Common myeloid progenitor, CD34-positive (primary cell): ENCODE measurements around the gene ZBTB7C.
A peak's percentile ranks its signal among the peaks of the same experiment; 100 is the strongest.

Experiments
- CTCF ChIA-PET: fragments of 350-600 bp; sonication (Branson Sonifier 250); formaldehyde crosslinking; loops from one replicate; lab custom pipeline; 2021; ENCODE audit warnings: antibody characterized with exemption; lab: Charles Lee
- POLR2A ChIA-PET: fragments of 350-600 bp; sonication (Branson Sonifier 250); formaldehyde crosslinking; loops from one replicate; lab custom pipeline; 2021; ENCODE audit warnings: antibody characterized with exemption; lab: Charles Lee
- DNase-seq, 3 donors: peaks; one replicate each; pipeline versions ENCODE4 v3.0.0 to v3.0.0-alpha.2; 2013
- H3K27ac ChIP-seq, 2 experiments: 1 replicate in 1 of 2; 2 replicates in 1 of 2; pipeline ENCODE4 v1.7.0; 2013; ENCODE audit warnings: inconsistent platforms in 2 of 2, low read length in 2 of 2, mild to moderate bottlenecking in 2 of 2, low read depth in 1 of 2, moderate library complexity in 1 of 2; ENCODE audit not compliant: severe bottlenecking in 2 of 2, insufficient read depth in 1 of 2, poor library complexity in 1 of 2
- H3K27me3 ChIP-seq, 5 experiments: replicated peaks in 2 of 5; 1 replicate in 3 of 5; 2 replicates in 2 of 5; pipeline versions ENCODE4 v1.6.1 to v1.7.0; 2013; ENCODE audit warnings: low read length in 4 of 5, mild to moderate bottlenecking in 2 of 5, moderate library complexity in 2 of 5, inconsistent platforms in 1 of 5; ENCODE audit not compliant: insufficient read depth in 5 of 5, control insufficient read depth in 4 of 5
- H3K36me3 ChIP-seq, 4 experiments: 1 replicate in 2 of 4; 2 replicates in 2 of 4; pipeline versions ENCODE4 v1.6.1 to v1.7.0; 2013; ENCODE audit warnings: low read length in 3 of 4, control low read depth in 1 of 4, mild to moderate bottlenecking in 1 of 4; ENCODE audit not compliant: control insufficient read depth in 4 of 4, insufficient read depth in 4 of 4
- H3K4me1 ChIP-seq, 4 experiments: 1 replicate in 3 of 4; 2 replicates in 1 of 4; pipeline versions ENCODE4 v1.6.1 to v1.7.1; 2013; ENCODE audit warnings: low read length in 3 of 4, mild to moderate bottlenecking in 3 of 4, control low read depth in 1 of 4, inconsistent platforms in 1 of 4, moderate library complexity in 1 of 4; ENCODE audit not compliant: control insufficient read depth in 4 of 4, insufficient read depth in 4 of 4; ENCODE audit errors: control extremely low read depth in 1 of 4
- H3K4me3 ChIP-seq, 7 experiments: 1 replicate in 4 of 7; 2 replicates in 3 of 7; pipeline versions ENCODE4 v1.5.1 to v1.7.0; 2013; ENCODE audit warnings: mild to moderate bottlenecking in 7 of 7, low read length in 6 of 7, moderate library complexity in 6 of 7, inconsistent platforms in 2 of 7, low read depth in 2 of 7, control low read depth in 1 of 7; ENCODE audit not compliant: insufficient read depth in 4 of 7, control insufficient read depth in 1 of 7; ENCODE audit errors: extremely low read depth in 1 of 7
- H3K9me3 ChIP-seq, 5 experiments: 1 replicate in 4 of 5; 2 replicates in 1 of 5; pipeline versions ENCODE4 v1.6.1 to v1.7.1; 2013; ENCODE audit warnings: low read length in 4 of 5, mild to moderate bottlenecking in 2 of 5, inconsistent platforms in 1 of 5, low read depth in 1 of 5, moderate library complexity in 1 of 5; ENCODE audit not compliant: control insufficient read depth in 4 of 5, insufficient read depth in 2 of 5; ENCODE audit errors: control extremely low read depth in 1 of 5
- WGBS: methylation state at CpG from one replicate; pipeline ENCODE4 v1.1.5; 2013; ENCODE audit not compliant: insufficient coverage; 5-methylcytosine and 5-hydroxymethylcytosine counted together

Gene ZBTB7C

DNA sequence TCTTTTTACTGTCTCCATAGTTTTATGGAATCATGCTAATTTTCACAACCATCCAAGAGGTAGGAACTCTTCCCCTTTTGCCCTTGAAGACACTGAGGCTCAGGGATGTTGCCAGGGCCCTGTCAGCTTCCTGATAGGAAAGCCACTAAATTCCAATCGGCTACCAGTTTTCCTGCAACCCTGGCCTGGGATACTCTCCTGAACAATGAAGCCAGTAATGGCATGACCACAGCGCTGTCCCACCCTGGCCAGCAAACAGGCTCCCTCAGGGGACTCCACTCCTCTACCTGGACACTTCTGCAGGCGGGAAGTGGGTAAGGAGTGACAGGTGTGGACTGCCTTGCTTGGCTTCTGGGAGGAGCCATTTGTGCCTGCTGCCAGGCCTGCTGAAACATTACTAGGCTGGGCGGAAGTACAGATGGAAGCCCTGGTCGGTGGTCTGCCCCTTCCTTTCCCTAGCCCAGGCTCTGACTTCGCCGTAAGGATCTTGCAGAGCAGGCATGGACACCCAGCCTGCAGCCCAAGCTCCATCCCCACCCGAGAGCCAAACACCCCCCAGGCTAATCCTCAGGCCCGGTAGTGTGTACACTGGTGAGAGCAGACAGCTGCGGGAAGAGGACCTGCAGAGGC is 400.0 kb downstream of the ZBTB7C start:
- H3K27ac ChIP-seq: no peak overlapping the region
- H3K36me3 ChIP-seq: no peaks in the 10 kb centered on the region
- H3K27me3 ChIP-seq: peaks cover 0 to 12% (median 2%) of the 10 kb centered on the region in 5 experiments
- POLR2A ChIA-PET: no interaction called here
- peaks cover 0 to 4% (median 0%) of the 10 kb centered on the region in 5 experiments for H3K9me3 ChIP-seq
- WGBS: 92% methylated on average over 10 of the region's 10 CpGs
- peak overlapping the region in 1 of 7 experiments; percentile 70 for H3K4me3 ChIP-seq
- DNase-seq: no peak
- H3K4me1 ChIP-seq: peaks cover 2 to 20% (median 8%) of the 10 kb centered on the region in 4 experiments
- CTCF ChIA-PET: interaction anchor here (0.6 to 3.2 kb wide), 4 partner anchors 10 to 74 kb away, joined by 3 to 13 read pairs (median 4); no protein-coding TSS in a partner anchor

DNA sequence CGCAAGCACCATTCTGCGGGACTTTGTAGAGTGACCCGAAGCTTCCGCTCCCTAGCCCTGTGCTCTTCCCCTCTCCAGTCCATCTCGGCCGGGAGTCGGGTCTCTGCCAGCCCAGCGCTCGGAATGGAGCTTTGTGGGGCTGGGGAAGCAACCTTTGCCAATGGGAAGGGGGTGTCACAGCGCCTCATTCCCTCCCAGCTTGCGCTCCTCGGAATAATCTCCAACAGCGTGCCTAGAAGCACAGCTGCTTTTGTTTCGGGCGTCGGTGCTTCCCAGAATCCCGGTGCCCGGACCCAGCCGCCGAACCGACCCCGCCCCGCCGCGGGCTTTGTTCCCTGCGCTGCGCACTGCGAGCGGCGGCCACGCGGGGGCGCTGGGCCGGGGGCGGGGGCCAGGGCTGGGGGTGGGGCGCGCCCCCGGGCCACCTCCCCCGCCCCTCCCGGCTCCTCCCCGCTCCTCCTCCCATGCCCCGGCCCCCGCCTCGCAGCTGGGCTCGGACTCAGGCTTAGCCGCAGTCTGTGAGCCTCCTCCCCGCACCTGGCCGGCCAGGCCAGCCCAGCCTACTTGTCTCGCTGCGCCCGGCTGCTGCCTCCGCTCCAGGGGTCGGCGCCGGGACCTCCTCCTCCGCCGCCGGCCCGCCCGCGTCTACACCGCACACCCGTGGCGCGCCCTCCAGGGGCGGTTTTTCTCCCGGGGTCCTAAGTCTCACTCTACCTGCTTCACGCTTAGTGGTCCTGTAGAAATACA is 401.1 kb downstream of the ZBTB7C start:
- H3K4me1 ChIP-seq: peaks cover 2 to 29% (median 14%) of the 10 kb centered on the region in 4 experiments
- POLR2A ChIA-PET: no interaction called here
- WGBS: 7% methylated on average over 41 of the region's 68 CpGs

GRCh38 chr18:48007381-48007780 is 401.8 kb downstream of the ZBTB7C start:
- H3K27me3 ChIP-seq: peaks cover 0 to 12% (median 2%) of the 10 kb centered on the region in 5 experiments
- no peak for DNase-seq
- no peak overlapping the region for H3K27ac ChIP-seq
- ChIA-PET CTCF (interaction anchor here (0.8 to 3.2 kb wide), 11 partner anchors 8 to 235 kb away, joined by 3 to 13 read pairs (median 4); no protein-coding TSS in a partner anchor), POLR2A (no interaction called here)
- H3K9me3 ChIP-seq: peaks cover 0 to 4% (median 0%) of the 10 kb centered on the region in 5 experiments
- over 99% methylated on average over 10 of the region's 10 CpGs for WGBS
- H3K36me3 ChIP-seq: no peaks in the 10 kb centered on the region
- peaks cover 2 to 27% (median 14%) of the 10 kb centered on the region in 4 experiments for H3K4me1 ChIP-seq
- peak overlapping the region in 2 of 7 experiments; percentile 68 to 78 for H3K4me3 ChIP-seq

More for the DNA sequence above, 401.1 kb downstream of the ZBTB7C start:
- DNase-seq: peak; percentile 41 to 69 (median 55)
- Histone ChIP-seq H3K36me3 (no peaks in the 10 kb centered on the region), H3K27ac (no peak overlapping the region), H3K4me3 (peak overlapping the region; percentile 24 to 78 (median 65)), H3K27me3 (peaks cover 0 to 12% (median 2%) of the 10 kb centered on the region in 5 experiments), H3K9me3 (peaks cover 0 to 4% (median 0%) of the 10 kb centered on the region in 5 experiments)
- CTCF ChIA-PET: interaction anchor here (0.9 to 3.2 kb wide), 9 partner anchors 9 to 38 kb away, joined by 3 to 13 read pairs (median 5); no protein-coding TSS in a partner anchor

DNA sequence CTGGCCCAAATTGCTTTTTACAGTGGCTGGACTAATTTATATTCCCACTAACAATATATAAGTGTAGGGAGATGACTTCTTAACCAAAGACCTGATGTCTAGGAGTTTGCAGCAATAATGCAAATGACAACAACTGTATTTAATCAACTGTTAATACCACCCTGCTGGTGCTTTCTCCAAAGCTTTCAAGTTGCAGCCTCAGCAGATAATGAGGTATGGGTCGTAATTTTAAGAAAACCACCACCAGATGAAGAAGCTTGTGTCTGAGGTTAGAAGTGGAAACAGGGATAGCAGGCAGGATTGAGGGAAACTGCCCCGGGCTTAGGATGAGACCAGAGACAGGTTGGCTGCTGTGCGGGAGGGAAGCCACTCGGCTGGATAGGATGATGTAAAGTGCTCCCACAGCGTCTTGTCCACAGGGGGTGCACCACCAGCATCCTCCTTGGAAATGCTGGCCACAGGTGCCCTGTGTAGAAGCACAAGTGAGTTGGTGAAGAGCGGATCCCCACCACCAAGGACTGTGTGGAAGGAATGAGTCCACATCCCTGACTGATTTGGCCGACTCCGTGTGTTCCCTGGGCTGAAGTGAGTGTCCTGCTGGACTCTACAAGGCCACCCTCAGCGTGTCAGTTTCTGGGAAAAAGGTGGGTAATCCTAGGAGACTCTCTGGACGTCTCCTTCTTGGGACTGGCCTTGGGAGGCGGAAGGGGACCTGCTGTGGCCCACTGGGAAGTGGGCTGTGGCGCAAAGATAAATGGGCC is 402.6 kb downstream of the ZBTB7C start:
- Histone ChIP-seq H3K36me3 (no peaks in the 10 kb centered on the region), H3K27ac (no peak overlapping the region), H3K9me3 (peaks cover 0 to 4% (median 0%) of the 10 kb centered on the region in 5 experiments), H3K27me3 (peaks cover 0 to 12% (median 2%) of the 10 kb centered on the region in 5 experiments), H3K4me3 (no peak overlapping the region), H3K4me1 (peaks cover 2 to 23% (median 14%) of the 10 kb centered on the region in 4 experiments)
- ChIA-PET POLR2A (no interaction called here), CTCF (interaction anchor here (0.7 to 3.2 kb wide), 8 partner anchors 8 to 234 kb away, joined by 3 to 13 read pairs (median 4); no protein-coding TSS in a partner anchor)
- DNase-seq: no peak
- WGBS: 96% methylated on average over 9 of the region's 12 CpGs

- Histone ChIP-seq H3K4me1 (peaks cover 9 to 38% (median 23%) of the 10 kb centered on the region in 4 experiments), H3K27ac (no peak overlapping the region), H3K9me3 (no peaks in the 10 kb centered on the region), H3K36me3 (no peaks in the 10 kb centered on the region), H3K4me3 (no peak overlapping the region), H3K27me3 (peaks cover 0 to 11% (median 2%) of the 10 kb centered on the region in 5 experiments)
- CTCF ChIA-PET: interaction anchor here (0.7 to 2.2 kb wide), 3 partner anchors 15 to 126 kb away, joined by 3 to 6 read pairs (median 4); no protein-coding TSS in a partner anchor
- POLR2A ChIA-PET: no interaction called here
- WGBS: no CpG with 5 or more reads among the region's 2 CpGs
- DNase-seq: no peak
Observed at GRCh38 chr18:48004577-48004976, 404.6 kb downstream of the ZBTB7C start.

DNA sequence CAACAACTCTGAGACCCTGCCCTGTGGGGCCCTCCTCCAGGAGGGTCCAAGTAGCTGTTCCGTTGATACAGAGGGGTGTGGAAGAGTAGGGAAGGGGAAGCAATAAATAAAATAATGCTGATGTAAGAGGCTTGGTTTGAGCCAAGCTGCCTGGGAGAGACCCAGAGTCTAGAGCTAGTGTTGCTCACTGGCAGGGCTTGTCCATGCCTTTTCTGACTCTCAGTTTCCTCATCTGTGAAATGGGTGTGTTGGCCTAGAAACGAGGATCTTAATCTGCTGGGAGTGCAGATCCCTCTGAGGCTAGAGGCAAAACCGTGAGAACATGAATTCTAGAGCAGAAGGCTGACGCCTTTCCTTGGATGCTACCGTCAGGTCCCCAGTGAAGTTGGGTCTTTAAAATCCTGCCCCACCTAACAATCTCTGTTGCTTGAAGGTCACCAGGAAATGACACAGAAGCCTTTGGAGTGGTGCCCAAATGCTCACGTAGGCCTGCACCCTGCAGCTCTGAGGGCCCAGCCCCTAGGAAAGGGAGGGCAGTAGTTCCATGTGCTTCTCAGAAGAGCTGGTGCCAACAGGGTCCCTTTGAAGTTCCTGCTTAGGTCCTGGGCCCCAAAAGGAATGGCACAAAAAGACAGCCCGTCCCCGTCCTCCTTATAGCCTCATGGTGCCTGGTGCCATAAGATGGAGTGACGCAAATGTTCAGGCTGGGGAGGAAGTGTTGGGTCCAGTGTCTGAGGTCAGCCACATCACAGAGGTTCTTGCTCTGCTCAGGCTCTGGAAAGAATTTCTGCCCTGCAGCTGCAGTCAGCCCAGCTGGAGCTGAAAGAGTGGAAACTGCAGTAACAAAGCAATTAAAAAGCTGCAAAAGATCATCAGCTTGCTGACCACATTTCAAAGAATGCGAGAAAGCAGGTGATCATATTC is 405.5 kb downstream of the ZBTB7C start:
- WGBS: 75% methylated on average over 10 of the region's 10 CpGs
- H3K27me3 ChIP-seq: peaks cover 0 to 6% (median 2%) of the 10 kb centered on the region in 5 experiments
- H3K27ac ChIP-seq: no peak overlapping the region
- no peaks in the 10 kb centered on the region for H3K9me3 ChIP-seq
- CTCF ChIA-PET: interaction anchor here (0.7 to 2.2 kb wide), 3 partner anchors 26 to 444 kb away, joined by 3 to 6 read pairs (median 3); no protein-coding TSS in a partner anchor
- peaks cover 12 to 47% (median 30%) of the 10 kb centered on the region in 4 experiments for H3K4me1 ChIP-seq
- H3K36me3 ChIP-seq: no peaks in the 10 kb centered on the region
- POLR2A ChIA-PET: no interaction called here
- DNase-seq: peak in 2 of 3 donors; percentile 60 to 65
- H3K4me3 ChIP-seq: no peak overlapping the region
